ENCODE data around the gene AGBL4.

The AGBL4 gene

GRCh38 chr1:48940962-48941732, 1082.6 kb downstream of the AGBL4 start:
- DNase-seq (ENCODE audit: low spot score): no peak

DNA sequence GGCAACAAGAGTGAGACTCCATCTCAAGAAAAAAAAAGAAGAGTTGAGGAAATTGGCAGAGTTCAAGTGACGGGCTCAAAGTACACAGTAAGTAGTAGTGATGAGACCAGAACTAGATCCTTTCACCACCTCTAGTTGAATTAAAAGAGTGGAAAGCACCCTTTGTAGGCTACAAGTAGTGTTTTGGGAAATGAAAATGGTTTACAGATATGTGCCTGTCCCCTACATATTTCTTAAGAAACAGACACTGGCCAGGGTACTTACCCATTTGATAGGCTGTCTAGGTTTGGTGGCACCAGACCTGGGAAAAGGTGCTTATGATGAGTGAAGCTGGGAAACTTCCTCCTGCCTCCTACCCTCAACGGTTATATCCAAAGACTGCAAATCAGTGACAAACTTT, 1083.4 kb downstream of the AGBL4 start:
- no peak for DNase-seq (ENCODE audit: low spot score)

DNA sequence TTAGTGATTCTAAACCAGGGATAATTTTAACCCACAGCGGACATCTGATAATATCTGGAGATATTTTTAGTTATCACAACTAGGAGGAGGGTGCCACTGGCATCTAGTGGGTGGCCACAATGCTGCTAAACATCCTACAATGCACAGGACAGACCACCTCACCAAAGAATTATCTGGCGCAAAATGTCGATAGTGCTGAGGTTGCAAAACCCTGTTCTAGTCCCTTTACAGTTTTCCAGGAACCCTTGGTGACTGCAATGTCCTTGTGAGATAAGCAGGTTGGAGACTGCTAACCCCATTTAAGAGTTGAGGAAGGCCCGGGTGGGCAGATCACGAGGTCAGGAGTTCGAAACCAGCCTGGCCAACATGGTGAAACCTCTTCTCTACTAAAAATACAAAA, 1083.9 kb downstream of the AGBL4 start:
- DNase-seq (ENCODE audit: low spot score): no peak

DNA sequence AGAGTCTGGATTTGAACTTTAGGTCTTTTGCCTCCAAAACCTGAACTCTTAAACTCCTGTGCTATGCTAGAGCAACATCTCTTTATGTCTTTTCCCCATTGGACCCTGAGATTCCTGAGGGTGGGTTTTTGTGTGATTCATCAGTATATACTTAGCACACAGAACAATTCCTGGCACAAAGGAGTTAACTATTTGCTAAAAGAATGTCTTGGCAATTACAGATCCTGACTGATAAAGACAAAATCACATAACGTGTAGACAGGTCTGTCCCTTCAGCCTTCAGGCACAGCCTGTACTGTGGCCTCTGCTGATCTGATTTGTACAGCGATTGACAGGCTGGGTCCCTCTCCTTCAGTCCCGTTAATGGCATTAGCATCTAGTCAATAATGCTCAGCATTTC, 1084.7 kb downstream of the AGBL4 start:
- DNase-seq (ENCODE audit: low spot score): no peak

- DNase-seq (ENCODE audit: low spot score): no peak
These were observed 1086.0 kb downstream of the AGBL4 start for GRCh38 chr1:48937732-48938131.

DNA sequence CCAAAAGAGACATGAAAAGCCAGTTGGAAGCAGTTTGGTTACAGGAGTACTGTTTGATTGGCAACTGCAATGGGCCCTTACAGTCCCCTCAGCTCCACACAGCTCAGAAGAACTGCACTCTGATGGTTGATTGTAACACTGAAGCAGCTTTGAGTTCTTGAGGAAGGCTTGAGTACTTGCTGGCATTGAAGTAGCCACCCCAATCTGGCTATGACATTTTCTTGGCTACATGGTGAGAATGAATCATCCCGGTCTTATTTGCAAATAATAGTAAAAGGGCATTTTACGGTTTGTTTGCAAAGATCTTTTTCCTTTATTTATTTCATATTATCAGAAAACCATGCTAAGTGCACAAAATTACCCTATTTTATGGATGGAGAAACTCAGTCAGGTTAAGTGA, 1087.3 kb downstream of the AGBL4 start:
- no peak for DNase-seq (ENCODE audit: low spot score)

DNA sequence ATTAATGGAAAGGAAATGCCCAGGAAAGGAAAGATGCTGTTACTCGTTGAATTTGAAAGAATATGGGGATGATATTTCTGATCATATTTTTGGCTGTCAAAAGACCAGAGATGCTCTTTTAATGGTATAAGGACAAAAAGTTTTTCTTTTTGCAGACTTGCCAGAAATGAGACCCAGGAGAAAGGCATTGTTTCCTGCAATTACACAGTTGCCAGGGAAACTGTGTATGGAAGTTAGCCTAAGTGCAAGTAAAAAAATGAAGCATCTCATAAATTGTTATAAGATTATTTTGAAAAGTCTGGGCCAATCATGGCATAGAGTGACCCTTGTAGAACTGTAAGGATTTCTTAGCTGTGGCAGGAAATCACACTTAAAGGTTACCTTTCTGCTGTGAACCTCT, 1091.4 kb downstream of the AGBL4 start:
- no peak for DNase-seq (ENCODE audit: low spot score)

DNA sequence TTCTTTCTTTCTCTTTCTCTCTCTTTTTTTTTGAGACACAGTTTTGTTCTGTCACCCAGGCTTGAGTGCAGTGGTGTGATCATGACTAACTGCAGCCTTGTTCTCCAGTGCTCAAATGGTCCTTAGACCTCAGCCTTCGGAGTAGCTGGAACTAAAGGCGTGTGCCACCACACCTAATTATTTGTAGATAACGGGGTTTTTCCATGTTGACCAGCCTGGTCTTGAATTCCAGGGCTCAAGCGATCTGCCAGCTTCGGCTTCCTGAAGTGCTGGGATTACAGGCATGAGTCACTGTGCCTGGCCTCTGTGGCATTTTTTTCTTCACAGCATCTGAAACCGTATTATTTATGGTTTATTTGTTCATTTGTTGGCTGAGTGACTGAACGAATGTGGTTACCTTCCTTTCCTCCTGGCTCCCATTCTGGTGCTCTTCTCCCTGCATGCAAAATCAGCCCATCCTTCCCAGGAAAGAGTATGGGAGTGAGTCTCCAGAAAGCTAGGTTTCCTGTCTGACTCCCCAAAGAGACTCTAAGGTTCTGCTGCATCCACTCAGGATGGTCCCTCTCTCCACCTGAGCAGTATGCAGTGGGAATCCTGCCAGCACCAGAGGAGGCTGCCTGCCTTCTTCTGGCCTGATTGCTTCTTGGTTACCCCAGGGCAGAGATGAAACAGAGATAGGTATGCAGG, 1092.1 kb downstream of the AGBL4 start:
- DNase-seq (ENCODE audit: low spot score): no peak

DNA sequence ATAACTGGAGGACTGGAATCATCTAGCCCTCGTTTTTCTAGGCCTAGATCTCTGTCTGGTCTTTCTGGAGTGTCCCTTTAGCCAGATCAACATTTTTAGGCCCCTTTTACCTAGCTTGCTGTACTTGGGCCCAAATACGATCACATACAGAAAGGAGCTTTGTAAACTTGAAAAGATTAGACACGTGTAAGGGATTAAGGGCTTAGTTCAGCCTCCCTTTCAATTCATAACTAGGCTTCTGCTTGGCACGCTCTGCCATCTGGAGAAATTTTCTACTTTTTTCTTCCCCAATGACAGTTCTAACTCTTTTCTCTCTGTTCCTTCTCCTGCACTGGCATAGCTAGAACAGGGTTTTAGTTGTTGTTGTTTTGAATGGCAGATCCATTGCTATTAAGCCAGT, 1093.7 kb downstream of the AGBL4 start:
- DNase-seq (ENCODE audit: low spot score): no peak

- DNase-seq (ENCODE audit: low spot score): no peak
These were observed 1099.7 kb downstream of the AGBL4 start for GRCh38 chr1:48924099-48924498.

GRCh38 chr1:48923116-48923515, 1100.6 kb downstream of the AGBL4 start:
- no peak for DNase-seq (ENCODE audit: low spot score)

DNA sequence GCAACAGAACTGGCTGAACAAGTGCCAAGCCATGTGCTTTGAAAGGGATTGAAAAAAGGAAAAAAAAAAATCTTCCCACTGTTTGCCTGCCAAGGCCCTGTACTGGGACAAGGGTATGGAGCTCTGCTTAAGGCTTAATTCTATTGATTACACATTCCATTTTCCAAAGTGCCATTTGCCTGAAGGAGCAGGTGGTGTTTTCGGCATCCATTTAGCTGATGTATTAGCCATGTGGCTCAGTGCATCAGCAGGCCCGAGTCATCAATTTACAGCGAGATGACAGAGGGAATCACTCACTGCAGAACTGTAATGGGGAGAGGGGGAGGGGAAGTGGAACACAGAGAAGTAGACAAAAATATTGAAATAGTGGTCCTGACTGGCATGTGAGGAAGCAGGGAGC, 1102.9 kb downstream of the AGBL4 start:
- DNase-seq (ENCODE audit: low spot score): no peak

DNA sequence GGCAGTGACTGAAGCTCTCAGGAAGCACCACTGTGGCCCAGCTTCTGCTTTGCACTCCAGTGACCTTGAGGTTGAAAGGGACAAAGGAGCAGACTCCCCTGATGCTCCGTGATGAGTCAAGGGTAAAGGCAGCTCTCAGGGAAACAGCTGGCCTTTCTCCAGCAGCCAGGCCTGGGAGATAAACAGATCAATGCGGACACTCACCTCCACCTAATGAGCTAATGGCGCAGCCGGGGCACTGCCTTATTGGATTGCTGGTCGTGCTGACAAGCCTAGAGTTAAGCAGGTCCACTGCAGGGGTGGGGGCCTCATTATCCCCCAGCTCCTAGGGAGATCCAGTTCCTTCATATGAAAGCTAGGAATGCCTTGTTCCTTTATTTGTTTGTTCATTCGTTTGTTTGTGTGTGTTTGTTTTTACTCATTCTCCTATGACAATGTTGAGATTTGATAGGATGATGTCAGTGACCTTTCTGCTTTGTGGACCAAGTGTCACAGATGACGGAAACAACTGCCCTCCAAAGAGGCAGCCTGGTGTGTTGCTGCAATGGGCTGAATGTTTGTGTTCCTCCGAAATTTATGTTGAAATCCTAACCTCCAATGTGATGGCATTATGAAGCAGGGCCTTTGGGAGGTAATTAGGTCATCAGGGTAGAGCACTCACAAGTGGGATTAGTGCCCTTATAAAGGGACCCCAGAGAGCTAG, 1105.7 kb downstream of the AGBL4 start:
- DNase-seq (ENCODE audit: low spot score): no peak

- DNase-seq (ENCODE audit: low spot score): no peak
These were observed 1106.7 kb downstream of the AGBL4 start for GRCh38 chr1:48917070-48917454.

- DNase-seq (ENCODE audit: low spot score): no peak
These were observed 1107.4 kb downstream of the AGBL4 start for GRCh38 chr1:48916130-48917069.

- DNase-seq (ENCODE audit: low spot score): no peak
These were observed 1115.1 kb downstream of the AGBL4 start for GRCh38 chr1:48908606-48909005.

DNA sequence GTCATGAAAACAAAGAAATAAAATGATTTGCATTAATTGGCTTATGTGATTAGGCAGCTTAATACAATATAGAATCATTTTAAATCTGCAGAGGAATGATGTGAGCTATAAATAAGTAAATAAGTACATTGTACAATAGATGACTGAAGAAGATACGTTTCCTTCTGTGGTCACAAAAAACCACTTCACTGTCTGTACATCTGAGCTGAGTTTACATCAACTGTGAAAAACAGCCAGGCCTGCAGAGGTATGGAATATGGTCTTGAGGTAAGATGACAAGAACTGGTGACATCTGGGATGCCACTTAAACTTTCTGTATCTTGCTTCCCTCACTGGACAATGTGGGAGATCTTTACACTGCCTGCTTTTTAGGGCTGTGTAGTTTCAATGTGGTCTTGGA, 1117.0 kb downstream of the AGBL4 start:
- no peak for DNase-seq (ENCODE audit: low spot score)

DNA sequence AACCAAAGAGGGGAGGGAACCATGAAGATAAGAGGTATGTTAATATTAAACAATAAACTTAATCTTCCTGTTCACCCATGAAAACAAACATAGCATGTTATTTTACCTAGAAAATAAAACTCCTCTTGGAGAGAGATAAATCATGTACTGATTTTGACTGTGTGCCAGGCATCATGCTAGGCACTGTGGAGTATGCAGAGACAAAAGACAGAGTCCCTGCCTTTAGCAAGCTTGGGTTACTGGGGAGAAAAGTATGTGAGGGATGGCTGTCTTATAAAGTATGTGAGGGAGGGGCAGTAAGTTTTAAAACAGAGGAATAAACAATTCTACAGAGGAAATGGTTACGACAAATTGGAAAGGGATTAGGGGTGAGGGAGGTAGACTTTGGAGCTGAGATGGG, 1117.6 kb downstream of the AGBL4 start:
- DNase-seq (ENCODE audit: low spot score): no peak

DNA sequence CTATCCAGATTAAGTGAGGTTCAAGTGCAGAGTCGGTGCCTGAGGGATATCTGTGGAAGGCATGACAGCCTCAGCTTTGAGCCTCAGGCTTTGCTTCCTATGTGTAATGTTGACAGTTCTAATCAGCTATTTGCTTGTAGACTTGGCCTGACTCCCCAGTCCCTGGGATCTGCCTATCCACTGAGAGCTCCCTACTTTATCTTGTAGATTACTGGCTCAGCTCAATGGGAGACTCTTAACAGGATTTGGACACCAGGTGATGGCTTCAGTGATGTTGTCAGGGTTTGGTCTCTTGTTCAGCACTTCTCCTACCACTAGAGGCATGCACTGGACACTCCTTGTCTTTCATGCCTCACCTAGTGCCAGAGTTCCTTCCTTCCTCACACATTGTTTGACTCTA, 1120.5 kb downstream of the AGBL4 start:
- DNase-seq (ENCODE audit: low spot score): no peak

DNA sequence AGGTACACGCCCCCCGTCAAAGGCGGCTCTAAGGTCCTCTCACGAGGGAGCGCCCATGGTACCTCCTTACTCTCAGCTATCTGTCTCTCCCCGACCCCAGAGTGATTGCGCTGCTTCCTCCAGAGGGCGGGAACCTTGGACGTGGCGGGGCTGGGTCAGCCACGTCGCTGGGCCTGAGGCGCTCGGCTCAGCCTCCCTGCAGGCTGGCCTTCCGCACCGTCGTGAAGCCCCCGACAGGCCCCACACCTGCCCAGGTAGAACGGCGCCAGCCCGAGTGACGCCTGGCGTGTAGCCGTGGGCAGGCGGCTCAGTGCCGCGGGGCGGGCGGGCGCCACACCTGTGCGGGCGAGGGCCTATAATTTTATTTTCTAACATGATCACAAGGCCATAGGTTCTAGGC, 1124.9 kb downstream of the AGBL4 start:
- DNase-seq (ENCODE audit: low spot score): no peak

- no peak for DNase-seq (ENCODE audit: low spot score)
These were observed 1134.1 kb downstream of the AGBL4 start for GRCh38 chr1:48889615-48890014.

DNA sequence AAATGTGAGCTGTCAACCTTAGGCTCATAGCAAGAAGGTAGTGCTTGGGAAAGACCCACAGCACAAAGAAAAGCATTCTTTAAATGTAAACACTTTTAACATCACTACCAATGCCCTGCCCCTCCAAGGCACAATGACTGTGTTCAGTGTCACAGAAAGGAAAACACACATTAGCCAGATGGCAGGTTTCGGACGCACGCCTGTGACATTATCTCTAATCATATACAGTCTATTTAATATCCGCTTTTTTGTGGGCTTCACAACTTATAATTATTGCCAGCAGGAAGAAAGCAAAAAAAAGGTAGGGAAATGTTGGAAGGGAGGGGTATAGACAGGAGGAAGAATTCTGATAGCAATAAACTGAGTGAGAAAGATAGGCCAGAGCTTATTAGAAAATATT, 1134.7 kb downstream of the AGBL4 start:
- DNase-seq (ENCODE audit: low spot score): no peak

Measured in hepatic stellate cell (primary cell).